ENCODE data around the gene BCL10. TPM values are rescaled to one million over a fixed set of nuclear protein-coding genes. Genes with fewer than 3 reads are reported as not detected.

Gene BCL10
- total and polyA plus RNA-seq, 2 of the 13 experiments (the other 11 are each of a cell fraction or from before 2014, with no cell fraction given), result 3.7 to 14.1 TPM

DNA sequence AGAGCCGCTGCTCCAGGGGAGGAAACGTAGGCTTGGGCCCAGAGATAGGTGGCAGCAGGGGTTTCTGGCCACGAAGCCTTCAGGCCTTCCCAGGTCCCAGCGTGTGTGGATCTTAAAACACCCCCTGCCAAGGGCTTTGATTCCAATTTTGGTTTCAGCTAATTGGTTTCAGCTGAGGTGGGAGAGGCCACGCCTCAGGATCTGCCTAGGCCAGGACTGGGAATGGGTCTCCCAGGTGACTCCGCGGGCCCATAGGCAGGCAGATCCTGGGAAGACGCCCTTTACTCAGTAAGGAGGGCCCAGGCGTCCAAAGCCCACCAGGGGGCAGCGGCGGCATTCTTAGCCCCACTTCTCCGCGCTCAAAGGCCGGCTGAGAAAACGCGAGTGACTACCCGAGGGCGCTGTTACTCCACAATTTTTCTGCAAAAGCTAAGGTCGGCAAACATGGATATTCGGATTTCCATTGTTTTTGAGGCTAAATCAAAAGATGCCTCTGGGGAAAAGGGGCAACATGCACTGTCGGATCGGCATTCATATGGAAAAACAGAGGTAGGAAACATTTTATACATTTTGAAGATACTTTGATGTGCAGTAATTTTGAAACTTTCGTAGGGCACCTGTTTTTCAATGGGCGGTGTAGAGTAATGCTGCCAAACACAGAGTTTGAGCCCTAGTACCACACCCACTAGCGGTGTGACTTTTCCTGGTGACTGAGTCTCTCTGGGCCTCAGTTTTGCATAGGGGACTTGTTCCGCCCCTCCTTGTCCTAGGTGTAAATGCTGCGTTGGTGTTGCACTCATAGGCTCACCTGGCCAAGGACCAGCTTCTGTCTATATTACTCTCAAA is 31.8 kb upstream of the BCL10 start (continued):
- TF ChIP-seq, protein P1, sequence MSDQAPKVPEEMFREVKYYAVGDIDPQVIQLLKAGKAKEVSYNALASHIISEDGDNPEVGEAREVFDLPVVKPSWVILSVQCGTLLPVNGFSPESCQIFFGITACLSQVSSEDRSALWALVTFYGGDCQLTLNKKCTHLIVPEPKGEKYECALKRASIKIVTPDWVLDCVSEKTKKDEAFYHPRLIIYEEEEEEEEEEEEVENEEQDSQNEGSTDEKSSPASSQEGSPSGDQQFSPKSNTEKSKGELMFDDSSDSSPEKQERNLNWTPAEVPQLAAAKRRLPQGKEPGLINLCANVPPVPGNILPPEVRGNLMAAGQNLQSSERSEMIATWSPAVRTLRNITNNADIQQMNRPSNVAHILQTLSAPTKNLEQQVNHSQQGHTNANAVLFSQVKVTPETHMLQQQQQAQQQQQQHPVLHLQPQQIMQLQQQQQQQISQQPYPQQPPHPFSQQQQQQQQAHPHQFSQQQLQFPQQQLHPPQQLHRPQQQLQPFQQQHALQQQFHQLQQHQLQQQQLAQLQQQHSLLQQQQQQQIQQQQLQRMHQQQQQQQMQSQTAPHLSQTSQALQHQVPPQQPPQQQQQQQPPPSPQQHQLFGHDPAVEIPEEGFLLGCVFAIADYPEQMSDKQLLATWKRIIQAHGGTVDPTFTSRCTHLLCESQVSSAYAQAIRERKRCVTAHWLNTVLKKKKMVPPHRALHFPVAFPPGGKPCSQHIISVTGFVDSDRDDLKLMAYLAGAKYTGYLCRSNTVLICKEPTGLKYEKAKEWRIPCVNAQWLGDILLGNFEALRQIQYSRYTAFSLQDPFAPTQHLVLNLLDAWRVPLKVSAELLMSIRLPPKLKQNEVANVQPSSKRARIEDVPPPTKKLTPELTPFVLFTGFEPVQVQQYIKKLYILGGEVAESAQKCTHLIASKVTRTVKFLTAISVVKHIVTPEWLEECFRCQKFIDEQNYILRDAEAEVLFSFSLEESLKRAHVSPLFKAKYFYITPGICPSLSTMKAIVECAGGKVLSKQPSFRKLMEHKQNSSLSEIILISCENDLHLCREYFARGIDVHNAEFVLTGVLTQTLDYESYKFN (CRISPR knock-in tag; conservative IDR thresholded peaks at IDR 0.05), result 0 out of 2 replicates have a peak, but pooled peaks have one; percentile 26
- TF ChIP-seq ZNF703 (CRISPR knock-in tag; IDR thresholded peaks at IDR 0.05; ENCODE audit: borderline replicate concordance), result no peak
- TF ChIP-seq TRIM24 (CRISPR knock-in tag; IDR thresholded peaks at IDR 0.05), result no peak
- 0 out of 2 replicates have a peak, but pooled peaks have one; percentile 36 for TF ChIP-seq ZNF780A (CRISPR knock-in tag; IDR thresholded peaks at IDR 0.05)
- TF ChIP-seq, protein P2, sequence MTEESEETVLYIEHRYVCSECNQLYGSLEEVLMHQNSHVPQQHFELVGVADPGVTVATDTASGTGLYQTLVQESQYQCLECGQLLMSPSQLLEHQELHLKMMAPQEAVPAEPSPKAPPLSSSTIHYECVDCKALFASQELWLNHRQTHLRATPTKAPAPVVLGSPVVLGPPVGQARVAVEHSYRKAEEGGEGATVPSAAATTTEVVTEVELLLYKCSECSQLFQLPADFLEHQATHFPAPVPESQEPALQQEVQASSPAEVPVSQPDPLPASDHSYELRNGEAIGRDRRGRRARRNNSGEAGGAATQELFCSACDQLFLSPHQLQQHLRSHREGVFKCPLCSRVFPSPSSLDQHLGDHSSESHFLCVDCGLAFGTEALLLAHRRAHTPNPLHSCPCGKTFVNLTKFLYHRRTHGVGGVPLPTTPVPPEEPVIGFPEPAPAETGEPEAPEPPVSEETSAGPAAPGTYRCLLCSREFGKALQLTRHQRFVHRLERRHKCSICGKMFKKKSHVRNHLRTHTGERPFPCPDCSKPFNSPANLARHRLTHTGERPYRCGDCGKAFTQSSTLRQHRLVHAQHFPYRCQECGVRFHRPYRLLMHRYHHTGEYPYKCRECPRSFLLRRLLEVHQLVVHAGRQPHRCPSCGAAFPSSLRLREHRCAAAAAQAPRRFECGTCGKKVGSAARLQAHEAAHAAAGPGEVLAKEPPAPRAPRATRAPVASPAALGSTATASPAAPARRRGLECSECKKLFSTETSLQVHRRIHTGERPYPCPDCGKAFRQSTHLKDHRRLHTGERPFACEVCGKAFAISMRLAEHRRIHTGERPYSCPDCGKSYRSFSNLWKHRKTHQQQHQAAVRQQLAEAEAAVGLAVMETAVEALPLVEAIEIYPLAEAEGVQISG (CRISPR knock-in tag; IDR thresholded peaks at IDR 0.05), result no peak
- peak; percentile 47 for TF ChIP-seq YY1 (IDR thresholded peaks at IDR 0.05; ENCODE audit: insufficient read depth, insufficient replicate concordance, low read depth, low read length)
- 0 out of 2 replicates have a peak, but pooled peaks have one; percentile 27 for TF ChIP-seq ZNF317 (CRISPR knock-in tag; IDR thresholded peaks at IDR 0.05)
- TF ChIP-seq LCORL (IDR thresholded peaks at IDR 0.05), result no peak
- TF ChIP-seq LCORL (CRISPR knock-in tag; IDR thresholded peaks at IDR 0.05), result peak; percentile 64
- TF ChIP-seq, protein P3, sequence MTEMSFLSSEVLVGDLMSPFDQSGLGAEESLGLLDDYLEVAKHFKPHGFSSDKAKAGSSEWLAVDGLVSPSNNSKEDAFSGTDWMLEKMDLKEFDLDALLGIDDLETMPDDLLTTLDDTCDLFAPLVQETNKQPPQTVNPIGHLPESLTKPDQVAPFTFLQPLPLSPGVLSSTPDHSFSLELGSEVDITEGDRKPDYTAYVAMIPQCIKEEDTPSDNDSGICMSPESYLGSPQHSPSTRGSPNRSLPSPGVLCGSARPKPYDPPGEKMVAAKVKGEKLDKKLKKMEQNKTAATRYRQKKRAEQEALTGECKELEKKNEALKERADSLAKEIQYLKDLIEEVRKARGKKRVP (CRISPR knock-in tag; IDR thresholded peaks at IDR 0.05), result 0 out of 4 replicates have a peak, but pooled peaks of 1 of the 2 experiments have one; percentile 27
- TF ChIP-seq, protein P4, sequence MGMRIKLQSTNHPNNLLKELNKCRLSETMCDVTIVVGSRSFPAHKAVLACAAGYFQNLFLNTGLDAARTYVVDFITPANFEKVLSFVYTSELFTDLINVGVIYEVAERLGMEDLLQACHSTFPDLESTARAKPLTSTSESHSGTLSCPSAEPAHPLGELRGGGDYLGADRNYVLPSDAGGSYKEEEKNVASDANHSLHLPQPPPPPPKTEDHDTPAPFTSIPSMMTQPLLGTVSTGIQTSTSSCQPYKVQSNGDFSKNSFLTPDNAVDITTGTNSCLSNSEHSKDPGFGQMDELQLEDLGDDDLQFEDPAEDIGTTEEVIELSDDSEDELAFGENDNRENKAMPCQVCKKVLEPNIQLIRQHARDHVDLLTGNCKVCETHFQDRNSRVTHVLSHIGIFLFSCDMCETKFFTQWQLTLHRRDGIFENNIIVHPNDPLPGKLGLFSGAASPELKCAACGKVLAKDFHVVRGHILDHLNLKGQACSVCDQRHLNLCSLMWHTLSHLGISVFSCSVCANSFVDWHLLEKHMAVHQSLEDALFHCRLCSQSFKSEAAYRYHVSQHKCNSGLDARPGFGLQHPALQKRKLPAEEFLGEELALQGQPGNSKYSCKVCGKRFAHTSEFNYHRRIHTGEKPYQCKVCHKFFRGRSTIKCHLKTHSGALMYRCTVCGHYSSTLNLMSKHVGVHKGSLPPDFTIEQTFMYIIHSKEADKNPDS (CRISPR knock-in tag; IDR thresholded peaks at IDR 0.05), result no peak
- TF ChIP-seq ZNF761 (CRISPR knock-in tag; conservative IDR thresholded peaks at IDR 0.05), result 0 out of 2 replicates have a peak, but pooled peaks have one; percentile 50
- TF ChIP-seq HNF4A (CRISPR knock-in tag; IDR thresholded peaks at IDR 0.05), result 0 out of 2 replicates have a peak, but pooled peaks have one; percentile 4
- no peak for TF ChIP-seq ZNF816 (CRISPR knock-in tag; IDR thresholded peaks at IDR 0.05; ENCODE audit: borderline replicate concordance)
